Breast epithelium (tissue), 4 donors: ENCODE results near the gene PER3. TPM values are rescaled to one million over a fixed set of nuclear protein-coding genes. Genes with fewer than 3 reads are reported as not detected.

ENCODE experiments used
- DNase-seq, 2 donors: peaks; one replicate each; pipeline ENCODE4 v3.0.0-alpha.2; 2019; ENCODE audit warnings: low spot score in 2 of 2
- H3K27ac ChIP-seq, 2 donors: fragments of 200-600 bp; sonication (generic) in 1 of 2; one replicate each; pipeline ENCODE4 v1.5.1; 2016 to 2019; ENCODE audit warnings: mild to moderate bottlenecking in 1 of 2
- H3K27me3 ChIP-seq, 2 donors: fragments of 200-600 bp; sonication (generic) in 1 of 2; one replicate each; pipeline versions ENCODE4 v1.5.1 to v1.6.0; 2017 to 2019; ENCODE audit warnings: control low read depth in 1 of 2, mild to moderate bottlenecking in 1 of 2
- H3K36me3 ChIP-seq: fragments of 200-600 bp; one replicate; pipeline ENCODE4 v1.5.1; 2019
- H3K4me1 ChIP-seq, 2 donors: fragments of 200-600 bp; sonication (generic); one replicate each; pipeline ENCODE4 v1.5.1; 2016 to 2019; ENCODE audit warnings: control low read depth in 1 of 2
- H3K4me3 ChIP-seq, 3 donors: fragments of 200-600 bp; sonication (generic); 1 replicate in 2 of 3; 2 replicates in 1 of 3; pipeline ENCODE4 v1.5.1; 2016 to 2019; ENCODE audit warnings: mild to moderate bottlenecking in 3 of 3, moderate library complexity in 2 of 3
- H3K9me3 ChIP-seq, 2 donors: fragments of 200-600 bp; sonication (generic) in 1 of 2; one replicate each; pipeline ENCODE4 v1.5.1; 2016 to 2019; ENCODE audit warnings: control low read depth in 1 of 2
- POLR2A ChIP-seq: fragments of 450-650 bp; IDR thresholded peaks from one replicate; pipeline ENCODE4 v1.6.1; 2016; ENCODE audit warnings: antibody characterized with exemption, mild to moderate bottlenecking, moderate library complexity
- POLR2AphosphoS5 ChIP-seq, 3 donors: sonication (generic); formaldehyde crosslinking; IDR thresholded peaks; one replicate each; pipeline ENCODE4 v1.6.1; 2017; ENCODE audit warnings: antibody characterized with exemption in 3 of 3
- intact Hi-C: fragments of 100-400 bp; cut with DNase I; formaldehyde crosslinking; loops from one replicate; pipeline ENCODE4 v1.15.1; 2023; ENCODE audit warnings: low total_unique reads
- total RNA-seq, 3 donors: library from RNA; depleted of rRNA; stranded (reverse); fragments of >200 nt; gene quantifications; one replicate each; pipeline ENCODE4 v1.1.0, GENCODE V29; 2016
- TF ChIP-seq, protein P1 (sequence below), 3 donors: fragments of 450-650 bp; IDR thresholded peaks; one replicate each; pipeline ENCODE4 v1.5.1; 2016 to 2017; ENCODE audit warnings: antibody characterized with exemption in 3 of 3, mild to moderate bottlenecking in 3 of 3, moderate library complexity in 3 of 3

PER3 gene
- total RNA-seq, 3 donors from 2014 or later: 15.4 to 22.9 (median 16.0) TPM

DNA sequence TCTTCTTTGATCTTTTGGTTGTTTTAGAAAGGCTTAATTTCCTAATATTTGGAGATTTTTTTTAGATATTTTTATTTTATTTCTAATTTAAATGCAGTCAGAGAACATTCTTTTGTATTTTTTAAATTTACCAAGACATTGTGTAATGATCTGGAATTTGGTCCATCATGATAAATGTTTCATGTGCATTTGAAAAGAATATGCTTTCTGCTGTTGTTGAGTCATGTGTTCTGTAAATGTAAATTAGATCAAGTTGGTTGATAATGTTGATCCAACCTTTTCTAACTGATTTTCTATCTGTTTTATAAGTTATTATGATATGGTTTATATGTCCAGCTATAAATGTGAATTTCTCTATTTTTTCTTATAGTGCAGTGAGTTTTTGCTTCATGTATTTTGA lies 48.9 kb downstream of the PER3 start:
- no peaks in the 10 kb centered on the region for H3K9me3 ChIP-seq
- no peak for DNase-seq
- intact Hi-C loops: no loop called here
- TF ChIP-seq, protein P1, sequence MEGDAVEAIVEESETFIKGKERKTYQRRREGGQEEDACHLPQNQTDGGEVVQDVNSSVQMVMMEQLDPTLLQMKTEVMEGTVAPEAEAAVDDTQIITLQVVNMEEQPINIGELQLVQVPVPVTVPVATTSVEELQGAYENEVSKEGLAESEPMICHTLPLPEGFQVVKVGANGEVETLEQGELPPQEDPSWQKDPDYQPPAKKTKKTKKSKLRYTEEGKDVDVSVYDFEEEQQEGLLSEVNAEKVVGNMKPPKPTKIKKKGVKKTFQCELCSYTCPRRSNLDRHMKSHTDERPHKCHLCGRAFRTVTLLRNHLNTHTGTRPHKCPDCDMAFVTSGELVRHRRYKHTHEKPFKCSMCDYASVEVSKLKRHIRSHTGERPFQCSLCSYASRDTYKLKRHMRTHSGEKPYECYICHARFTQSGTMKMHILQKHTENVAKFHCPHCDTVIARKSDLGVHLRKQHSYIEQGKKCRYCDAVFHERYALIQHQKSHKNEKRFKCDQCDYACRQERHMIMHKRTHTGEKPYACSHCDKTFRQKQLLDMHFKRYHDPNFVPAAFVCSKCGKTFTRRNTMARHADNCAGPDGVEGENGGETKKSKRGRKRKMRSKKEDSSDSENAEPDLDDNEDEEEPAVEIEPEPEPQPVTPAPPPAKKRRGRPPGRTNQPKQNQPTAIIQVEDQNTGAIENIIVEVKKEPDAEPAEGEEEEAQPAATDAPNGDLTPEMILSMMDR (IDR thresholded peaks at IDR 0.05): no peak
- TF ChIP-seq POLR2A (no peak), POLR2AphosphoS5 (IDR thresholded peaks at IDR 0.05) (no peak)
- H3K27ac ChIP-seq: no peak overlapping the region
- H3K27me3 ChIP-seq: no peaks in the 10 kb centered on the region
- H3K36me3 ChIP-seq: peaks cover 6% of the 10 kb centered on the region
- H3K4me1 ChIP-seq: no peaks in the 10 kb centered on the region
- H3K4me3 ChIP-seq: no peak overlapping the region

DNA sequence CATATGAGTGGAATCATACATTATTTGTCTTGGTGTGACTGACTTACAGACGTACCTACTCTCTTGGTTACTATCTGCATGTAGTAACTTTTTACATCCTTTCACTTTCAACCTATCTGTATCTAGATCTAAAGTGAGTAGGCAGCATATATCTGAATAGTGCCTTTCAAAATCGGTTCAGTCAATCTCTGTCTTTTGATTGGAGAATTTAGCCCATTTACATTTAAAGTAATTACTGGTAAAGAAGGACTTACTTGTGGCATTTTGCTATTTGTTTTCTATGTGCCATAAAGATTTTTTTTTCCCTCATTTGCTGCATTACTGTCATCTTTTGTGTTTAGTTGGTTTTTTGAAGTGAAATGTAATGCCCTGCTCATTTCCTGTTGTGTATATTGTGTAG lies 54.6 kb downstream of the PER3 start:
- no peak overlapping the region for H3K4me3 ChIP-seq
- H3K27ac ChIP-seq: no peak overlapping the region
- H3K4me1 ChIP-seq: no peaks in the 10 kb centered on the region
- no peak for DNase-seq
- H3K27me3 ChIP-seq: no peaks in the 10 kb centered on the region
- peaks cover 5 to 9% of the 10 kb centered on the region in 2 donors for H3K9me3 ChIP-seq
- H3K36me3 ChIP-seq: peaks cover 24% of the 10 kb centered on the region
- intact Hi-C loops: no loop called here
- TF ChIP-seq, protein P1 (IDR thresholded peaks at IDR 0.05): no peak
- TF ChIP-seq POLR2AphosphoS5 (IDR thresholded peaks at IDR 0.05) (no peak), POLR2A (no peak)

DNA sequence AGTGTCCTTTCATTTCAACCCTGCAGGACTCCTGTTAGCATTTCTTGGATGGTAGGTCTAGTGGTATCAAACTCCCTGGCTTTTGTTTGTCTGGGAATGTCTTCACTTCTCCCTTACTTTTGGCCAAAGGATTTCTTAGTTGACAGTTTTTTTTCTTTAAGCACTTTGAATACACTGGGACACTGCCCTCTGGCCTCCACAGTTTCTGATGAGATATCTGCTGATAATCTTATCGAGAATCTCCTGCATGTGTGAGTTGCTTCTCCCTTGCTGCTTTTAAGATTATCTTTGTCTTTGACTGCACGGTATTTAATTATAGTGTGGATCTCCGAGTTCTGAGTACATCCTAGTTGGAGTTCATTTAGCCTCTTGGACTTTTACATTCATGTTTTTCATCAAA lies 55.4 kb downstream of the PER3 start:
- DNase-seq: no peak
- intact Hi-C loops: no loop called here
- TF ChIP-seq POLR2AphosphoS5 (IDR thresholded peaks at IDR 0.05): no peak
- TF ChIP-seq POLR2A: no peak
- TF ChIP-seq, protein P1 (IDR thresholded peaks at IDR 0.05): no peak
- Histone ChIP-seq H3K27me3 (no peaks in the 10 kb centered on the region), H3K4me1 (no peaks in the 10 kb centered on the region), H3K27ac (no peak overlapping the region), H3K9me3 (peaks cover 5 to 9% of the 10 kb centered on the region in 2 donors), H3K4me3 (no peak overlapping the region), H3K36me3 (peaks cover 27% of the 10 kb centered on the region)

DNA sequence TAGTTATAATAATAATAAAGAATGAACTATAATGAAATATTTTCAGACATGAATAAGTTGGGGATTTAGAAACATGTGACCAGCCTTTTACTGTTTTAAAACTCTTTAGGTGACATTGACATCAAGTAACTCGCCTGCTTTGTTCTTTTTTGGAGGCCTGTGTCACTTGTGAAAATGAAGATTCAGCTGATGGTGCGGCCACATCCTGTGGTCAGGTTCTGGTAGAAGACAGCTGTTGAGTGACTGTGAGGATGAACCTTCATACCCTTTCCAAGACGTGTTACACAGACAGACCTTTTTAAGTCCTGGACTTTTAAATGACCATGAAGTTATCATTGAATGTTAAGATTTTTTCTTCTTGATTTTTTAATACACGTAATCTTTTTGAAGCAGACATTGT lies 58.4 kb downstream of the PER3 start:
- TF ChIP-seq POLR2AphosphoS5 (IDR thresholded peaks at IDR 0.05) (no peak), POLR2A (no peak)
- TF ChIP-seq, protein P1 (IDR thresholded peaks at IDR 0.05): no peak
- H3K27me3 ChIP-seq: no peaks in the 10 kb centered on the region
- peaks cover 27% of the 10 kb centered on the region for H3K36me3 ChIP-seq

DNA sequence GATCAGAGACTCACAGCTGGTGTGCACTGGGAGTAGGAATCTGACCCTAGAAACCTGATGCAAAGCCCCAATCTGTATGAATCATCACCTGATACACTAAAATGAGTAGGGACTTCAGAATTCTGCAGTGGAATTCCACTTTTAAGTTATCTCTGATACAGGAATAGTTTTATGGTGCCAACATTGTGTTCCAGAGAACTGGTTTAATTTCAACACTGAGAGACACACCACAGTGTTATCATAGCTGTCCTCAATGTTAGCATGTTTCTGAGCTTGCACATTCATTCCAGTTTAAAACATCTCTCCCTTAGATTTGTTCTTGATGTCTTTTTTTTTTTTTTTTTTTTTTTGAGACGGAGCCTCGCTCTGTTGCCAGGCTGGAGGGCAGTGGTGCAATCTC lies 61.7 kb downstream of the PER3 start:
- Histone ChIP-seq H3K27ac (no peak overlapping the region), H3K4me1 (no peaks in the 10 kb centered on the region), H3K4me3 (no peak overlapping the region), H3K27me3 (no peaks in the 10 kb centered on the region), H3K9me3 (no peaks in the 10 kb centered on the region), H3K36me3 (peaks cover 6% of the 10 kb centered on the region)
- no peak for TF ChIP-seq POLR2AphosphoS5 (IDR thresholded peaks at IDR 0.05)
- intact Hi-C loops: no loop called here
- DNase-seq: no peak

More for the DNA sequence above, 58.4 kb downstream of the PER3 start:
- intact Hi-C loops: no loop called here
- no peak for DNase-seq
- Histone ChIP-seq H3K27ac (no peak overlapping the region), H3K4me3 (no peak overlapping the region), H3K4me1 (no peaks in the 10 kb centered on the region), H3K9me3 (peaks cover 5 to 9% of the 10 kb centered on the region in 2 donors)

DNA sequence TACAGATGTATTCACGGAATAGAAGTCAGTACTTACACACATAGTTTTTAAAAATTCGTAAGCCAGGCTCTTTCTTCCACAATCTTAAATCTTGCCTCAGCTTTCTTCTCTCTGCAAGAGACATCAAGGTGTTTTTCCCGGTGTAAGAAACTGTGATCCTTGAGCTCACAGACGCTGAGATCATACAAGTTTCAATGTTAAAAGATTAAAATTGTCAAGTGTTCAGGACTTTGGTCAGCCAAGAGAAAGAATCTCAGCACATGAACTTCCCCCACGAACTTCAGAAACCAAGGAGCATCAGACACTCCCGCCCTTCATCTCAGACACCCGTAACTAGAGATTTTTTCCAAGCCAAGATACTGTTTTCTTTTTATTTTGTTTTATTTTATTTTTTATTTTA lies 62.6 kb downstream of the PER3 start:
- Histone ChIP-seq H3K4me3 (no peak overlapping the region), H3K4me1 (no peaks in the 10 kb centered on the region), H3K27me3 (no peaks in the 10 kb centered on the region), H3K9me3 (no peaks in the 10 kb centered on the region), H3K27ac (no peak overlapping the region), H3K36me3 (peaks cover 6% of the 10 kb centered on the region)
- TF ChIP-seq POLR2A (no peak), POLR2AphosphoS5 (IDR thresholded peaks at IDR 0.05) (no peak)
- TF ChIP-seq, protein P1 (IDR thresholded peaks at IDR 0.05): no peak
- intact Hi-C loops: no loop called here
- DNase-seq: no peak
